GM12878 (cell line): Measurements from ENCODE around the gene KRT82. TPM values are rescaled to one million over a fixed set of nuclear protein-coding genes. Genes with fewer than 3 reads are reported as not detected.

Experiments
- ATF7 ChIP-seq: fragments of 450-650 bp; IDR thresholded peaks from 2 replicates; pipeline ENCODE4 v1.6.1; 2016; ENCODE audit warnings: low read depth, mild to moderate bottlenecking
- BHLHE40 ChIP-seq, 2 experiments: fragments of 450-650 bp in 1 of 2; IDR thresholded peaks; 2 replicates each; pipeline ENCODE4 v1.6.1; 2011 to 2017; ENCODE audit warnings: low read depth in 2 of 2, borderline replicate concordance in 1 of 2, improper control_type of control experiment in 1 of 2, low read length in 1 of 2, mild to moderate bottlenecking in 1 of 2
- EP300 ChIP-seq, 2 experiments: fragments of 150-350 bp in 1 of 2; IDR thresholded peaks; 2 replicates each; pipeline ENCODE4 v1.6.1; 2011 to 2012; ENCODE audit warnings: low read depth in 2 of 2, low read length in 2 of 2, borderline replicate concordance in 1 of 2, improper control_type of control experiment in 1 of 2, inconsistent platforms in 1 of 2; ENCODE audit not compliant: control insufficient read depth in 1 of 2
- NBN ChIP-seq: fragments of 450-650 bp; IDR thresholded peaks from 2 replicates; pipeline ENCODE4 v1.6.1; 2016
- PML ChIP-seq: IDR thresholded peaks from 2 replicates; pipeline ENCODE4 v1.6.1; 2012; ENCODE audit warnings: low read length, inconsistent platforms
- POU2F2 ChIP-seq: IDR thresholded peaks from 3 replicates; pipeline ENCODE4 v1.6.1; 2011; ENCODE audit warnings: low read depth, mild to moderate bottlenecking, low read length, borderline replicate concordance
- ZNF384 ChIP-seq: IDR thresholded peaks from 2 replicates; pipeline ENCODE4 v1.6.1; 2012; ENCODE audit warnings: low read depth, mild to moderate bottlenecking, low read length, improper control_type of control experiment, borderline replicate concordance
- polyA plus RNA-seq, 11 experiments: library from polyadenylated mRNA; depleted of rRNA in 4 of 11; unstranded in 6 of 11; stranded (reverse) in 5 of 11; fragments of >200 nt; fragmentation: Nextera tagmentation in 4 of 11; fragmentation: Illumina TruSeq in 1 of 11; extraction: Ambion mirVana in 4 of 11; extraction: Trizol in 1 of 11; gene quantifications; 1 replicate in 1 of 11; 2 replicates in 10 of 11; pipeline versions ENCODE4 v1.2.1 to v1.2.3, GENCODE V29; 2011 to 2016; ENCODE audit warnings: inconsistent platforms in 2 of 11, missing spikeins in 2 of 11, low read depth in 1 of 11
- total RNA-seq, 4 experiments: library from RNA; depleted of rRNA in 3 of 4; stranded (reverse); fragments of >200 nt in 3 of 4; fragmentation: Illumina TruSeq in 1 of 4; extraction: Trizol in 1 of 4; gene quantifications; 2 replicates each; pipeline versions ENCODE4 v1.2.1 to v1.2.3, GENCODE V29; 2013 to 2021
- TF ChIP-seq, protein P1 (sequence below): IDR thresholded peaks from 2 replicates; pipeline ENCODE4 v1.6.1; 2012; ENCODE audit warnings: improper control_type of control experiment, low read depth, low read length; ENCODE audit not compliant: insufficient replicate concordance
- TF ChIP-seq, protein P2 (sequence below): fragments of 450-650 bp; IDR thresholded peaks from 2 replicates; pipeline ENCODE4 v1.6.1; 2016; ENCODE audit warnings: mild to moderate bottlenecking

KRT82 gene
- total and polyA plus RNA-seq, 10 of the 15 experiments (the other 5 are each of a cell fraction or from before 2014, with no cell fraction given): not detected

DNA sequence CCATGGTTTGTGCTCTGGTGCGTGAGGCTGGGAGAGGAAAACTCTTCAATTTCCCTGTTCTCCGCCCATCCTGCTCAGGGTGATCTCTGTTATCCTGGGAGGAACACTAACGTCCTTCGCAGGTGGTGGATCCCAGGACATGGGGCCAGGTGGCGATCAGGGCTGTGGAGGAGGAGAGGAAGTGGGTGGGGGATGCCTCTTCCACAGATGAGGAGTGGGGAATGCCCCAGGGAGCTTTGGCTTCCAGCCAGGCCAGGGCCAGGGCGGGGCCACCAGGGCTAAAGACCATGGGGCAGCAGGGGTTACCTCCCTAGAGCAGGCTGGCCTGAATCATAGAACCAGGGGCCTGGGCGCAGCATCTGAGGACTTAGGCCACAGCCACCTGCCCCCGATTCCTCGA, 31.4 kb upstream of the KRT82 start (continued):
- TF ChIP-seq, protein P1, sequence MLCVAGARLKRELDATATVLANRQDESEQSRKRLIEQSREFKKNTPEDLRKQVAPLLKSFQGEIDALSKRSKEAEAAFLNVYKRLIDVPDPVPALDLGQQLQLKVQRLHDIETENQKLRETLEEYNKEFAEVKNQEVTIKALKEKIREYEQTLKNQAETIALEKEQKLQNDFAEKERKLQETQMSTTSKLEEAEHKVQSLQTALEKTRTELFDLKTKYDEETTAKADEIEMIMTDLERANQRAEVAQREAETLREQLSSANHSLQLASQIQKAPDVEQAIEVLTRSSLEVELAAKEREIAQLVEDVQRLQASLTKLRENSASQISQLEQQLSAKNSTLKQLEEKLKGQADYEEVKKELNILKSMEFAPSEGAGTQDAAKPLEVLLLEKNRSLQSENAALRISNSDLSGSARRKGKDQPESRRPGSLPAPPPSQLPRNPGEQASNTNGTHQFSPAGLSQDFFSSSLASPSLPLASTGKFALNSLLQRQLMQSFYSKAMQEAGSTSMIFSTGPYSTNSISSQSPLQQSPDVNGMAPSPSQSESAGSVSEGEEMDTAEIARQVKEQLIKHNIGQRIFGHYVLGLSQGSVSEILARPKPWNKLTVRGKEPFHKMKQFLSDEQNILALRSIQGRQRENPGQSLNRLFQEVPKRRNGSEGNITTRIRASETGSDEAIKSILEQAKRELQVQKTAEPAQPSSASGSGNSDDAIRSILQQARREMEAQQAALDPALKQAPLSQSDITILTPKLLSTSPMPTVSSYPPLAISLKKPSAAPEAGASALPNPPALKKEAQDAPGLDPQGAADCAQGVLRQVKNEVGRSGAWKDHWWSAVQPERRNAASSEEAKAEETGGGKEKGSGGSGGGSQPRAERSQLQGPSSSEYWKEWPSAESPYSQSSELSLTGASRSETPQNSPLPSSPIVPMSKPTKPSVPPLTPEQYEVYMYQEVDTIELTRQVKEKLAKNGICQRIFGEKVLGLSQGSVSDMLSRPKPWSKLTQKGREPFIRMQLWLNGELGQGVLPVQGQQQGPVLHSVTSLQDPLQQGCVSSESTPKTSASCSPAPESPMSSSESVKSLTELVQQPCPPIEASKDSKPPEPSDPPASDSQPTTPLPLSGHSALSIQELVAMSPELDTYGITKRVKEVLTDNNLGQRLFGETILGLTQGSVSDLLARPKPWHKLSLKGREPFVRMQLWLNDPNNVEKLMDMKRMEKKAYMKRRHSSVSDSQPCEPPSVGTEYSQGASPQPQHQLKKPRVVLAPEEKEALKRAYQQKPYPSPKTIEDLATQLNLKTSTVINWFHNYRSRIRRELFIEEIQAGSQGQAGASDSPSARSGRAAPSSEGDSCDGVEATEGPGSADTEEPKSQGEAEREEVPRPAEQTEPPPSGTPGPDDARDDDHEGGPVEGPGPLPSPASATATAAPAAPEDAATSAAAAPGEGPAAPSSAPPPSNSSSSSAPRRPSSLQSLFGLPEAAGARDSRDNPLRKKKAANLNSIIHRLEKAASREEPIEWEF: no peak
- TF ChIP-seq NBN: no peak
- no peak for TF ChIP-seq ZNF384
- TF ChIP-seq, protein P2, sequence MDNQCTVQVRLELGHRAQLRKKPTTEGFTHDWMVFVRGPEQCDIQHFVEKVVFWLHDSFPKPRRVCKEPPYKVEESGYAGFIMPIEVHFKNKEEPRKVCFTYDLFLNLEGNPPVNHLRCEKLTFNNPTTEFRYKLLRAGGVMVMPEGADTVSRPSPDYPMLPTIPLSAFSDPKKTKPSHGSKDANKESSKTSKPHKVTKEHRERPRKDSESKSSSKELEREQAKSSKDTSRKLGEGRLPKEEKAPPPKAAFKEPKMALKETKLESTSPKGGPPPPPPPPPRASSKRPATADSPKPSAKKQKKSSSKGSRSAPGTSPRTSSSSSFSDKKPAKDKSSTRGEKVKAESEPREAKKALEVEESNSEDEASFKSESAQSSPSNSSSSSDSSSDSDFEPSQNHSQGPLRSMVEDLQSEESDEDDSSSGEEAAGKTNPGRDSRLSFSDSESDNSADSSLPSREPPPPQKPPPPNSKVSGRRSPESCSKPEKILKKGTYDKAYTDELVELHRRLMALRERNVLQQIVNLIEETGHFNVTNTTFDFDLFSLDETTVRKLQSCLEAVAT: no peak
- no peak for TF ChIP-seq ATF7
- no peak for TF ChIP-seq PML
- no peak for TF ChIP-seq POU2F2
- TF ChIP-seq EP300 (IDR thresholded peaks at IDR 0.05; ENCODE audit: borderline replicate concordance in 1 of 2, control insufficient read depth in 1 of 2, low read depth in 2 of 2, low read length in 2 of 2): no peak
- no peak for TF ChIP-seq BHLHE40 (IDR thresholded peaks at IDR 0.05; ENCODE audit: borderline replicate concordance in 1 of 2, low read depth in 2 of 2, low read length in 1 of 2)
